Erythroblast (primary cell): Measurements from ENCODE around the gene P2RX1.

Source experiments
- DNase-seq, 2 experiments: peaks; one replicate each; lab custom pipeline; 2025; lab: John Stamatoyannopoulos, UW
- GATA1 ChIP-seq: IDR thresholded peaks from 2 replicates; pipeline ENCODE4 v1.6.1; 2011; ENCODE audit warnings: low read depth, mild to moderate bottlenecking, control low read depth, low read length, moderate library complexity
- POLR2A ChIP-seq: IDR thresholded peaks from 2 replicates; pipeline ENCODE4 v1.6.1; 2011; ENCODE audit warnings: mild to moderate bottlenecking, low read length

Gene P2RX1

GRCh38 chr17:3896108-3896967 lies 19.9 kb downstream of the P2RX1 start:
- DNase-seq: no peak
- TF ChIP-seq POLR2A (no peak), GATA1 (no peak)

GRCh38 chr17:3895354-3895753 lies 20.9 kb downstream of the P2RX1 start:
- TF ChIP-seq GATA1 (no peak), POLR2A (no peak)
- DNase-seq: no peak

- no peak for DNase-seq
- no peak for TF ChIP-seq POLR2A
- TF ChIP-seq GATA1: no peak
These were observed 21.3 kb downstream of the P2RX1 start for GRCh38 chr17:3894911-3895343.

- TF ChIP-seq GATA1 (no peak), POLR2A (no peak)
- no peak for DNase-seq
These were observed 22.1 kb downstream of the P2RX1 start for GRCh38 chr17:3894188-3894587.

- DNase-seq: no peak
- TF ChIP-seq GATA1 (no peak), POLR2A (no peak)
These were observed 22.5 kb downstream of the P2RX1 start for GRCh38 chr17:3893720-3894116.

GRCh38 chr17:3893003-3893719 lies 23.1 kb downstream of the P2RX1 start, which contains the start of gene CAMKK1:
CAMKK1 (minus strand) TSS chr17:3893053; CDS start chr17:3885687, 7,366 bp downstream.
- peak; percentile 87 to 92 for DNase-seq
- TF ChIP-seq GATA1: no peak
- no peak for TF ChIP-seq POLR2A

- peak; percentile 53 to 59 for DNase-seq
- TF ChIP-seq POLR2A (no peak), GATA1 (no peak)
These were observed 23.9 kb downstream of the P2RX1 start for GRCh38 chr17:3892095-3892998.

GRCh38 chr17:3891626-3892094 lies 24.6 kb downstream of the P2RX1 start:
- no peak for DNase-seq
- TF ChIP-seq GATA1: no peak
- TF ChIP-seq POLR2A: no peak

- DNase-seq: no peak
These were observed 25.4 kb downstream of the P2RX1 start for GRCh38 chr17:3890878-3891219.

GRCh38 chr17:3890082-3890877 lies 26.0 kb downstream of the P2RX1 start:
- DNase-seq: peak in 1 of 2 experiments; percentile 56
- TF ChIP-seq GATA1: no peak
- no peak for TF ChIP-seq POLR2A

More at GRCh38 chr17:3890878-3891219, 25.4 kb downstream of the P2RX1 start:
- TF ChIP-seq POLR2A (no peak), GATA1 (no peak)

GRCh38 chr17:3889325-3890012 lies 26.8 kb downstream of the P2RX1 start:
- TF ChIP-seq GATA1 (no peak), POLR2A (no peak)

GRCh38 chr17:3888343-3889171 lies 27.7 kb downstream of the P2RX1 start:
- DNase-seq: no peak
- TF ChIP-seq POLR2A (no peak), GATA1 (no peak)

More at GRCh38 chr17:3889325-3890012, 26.8 kb downstream of the P2RX1 start:
- DNase-seq: no peak
